Neural progenitor cell (in vitro differentiated cells): ENCODE data around the gene PRPH2.

Experiments
- EZH2 ChIP-seq: fragments of 200-600 bp; sonication (generic); IDR thresholded peaks from 2 replicates; pipeline ENCODE4 v1.6.1; 2017; ENCODE audit warnings: antibody characterized with exemption, mild to moderate bottlenecking, moderate library complexity
- TF ChIP-seq, protein P1 (sequence below): fragments of 200-600 bp; sonication (generic); IDR thresholded peaks from 2 replicates; pipeline ENCODE4 v1.5.1; 2017; ENCODE audit warnings: antibody characterized with exemption, mild to moderate bottlenecking

DNA sequence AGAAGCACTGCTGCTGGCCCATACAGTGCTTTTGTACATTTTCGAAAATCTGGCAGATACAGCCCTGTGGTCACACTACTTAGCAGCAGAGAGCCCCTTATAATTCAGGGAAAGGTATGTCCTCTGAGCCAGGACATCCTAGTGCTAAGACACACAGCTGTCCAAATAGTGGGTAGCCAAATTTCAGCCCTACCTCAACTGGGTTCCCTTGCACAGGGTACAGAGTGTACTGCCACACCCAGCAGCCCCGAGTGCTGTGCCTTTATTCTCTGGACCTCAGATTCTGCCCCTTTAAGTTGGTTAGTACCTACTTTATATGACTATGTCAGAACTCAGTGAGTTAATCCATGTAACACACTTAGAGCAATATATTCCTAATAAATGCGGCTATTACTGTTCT lies 47.6 kb downstream of the PRPH2 start:
- TF ChIP-seq, protein P1, sequence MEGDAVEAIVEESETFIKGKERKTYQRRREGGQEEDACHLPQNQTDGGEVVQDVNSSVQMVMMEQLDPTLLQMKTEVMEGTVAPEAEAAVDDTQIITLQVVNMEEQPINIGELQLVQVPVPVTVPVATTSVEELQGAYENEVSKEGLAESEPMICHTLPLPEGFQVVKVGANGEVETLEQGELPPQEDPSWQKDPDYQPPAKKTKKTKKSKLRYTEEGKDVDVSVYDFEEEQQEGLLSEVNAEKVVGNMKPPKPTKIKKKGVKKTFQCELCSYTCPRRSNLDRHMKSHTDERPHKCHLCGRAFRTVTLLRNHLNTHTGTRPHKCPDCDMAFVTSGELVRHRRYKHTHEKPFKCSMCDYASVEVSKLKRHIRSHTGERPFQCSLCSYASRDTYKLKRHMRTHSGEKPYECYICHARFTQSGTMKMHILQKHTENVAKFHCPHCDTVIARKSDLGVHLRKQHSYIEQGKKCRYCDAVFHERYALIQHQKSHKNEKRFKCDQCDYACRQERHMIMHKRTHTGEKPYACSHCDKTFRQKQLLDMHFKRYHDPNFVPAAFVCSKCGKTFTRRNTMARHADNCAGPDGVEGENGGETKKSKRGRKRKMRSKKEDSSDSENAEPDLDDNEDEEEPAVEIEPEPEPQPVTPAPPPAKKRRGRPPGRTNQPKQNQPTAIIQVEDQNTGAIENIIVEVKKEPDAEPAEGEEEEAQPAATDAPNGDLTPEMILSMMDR = no peak
- no peak for TF ChIP-seq EZH2
